GM19035 (cell line): ENCODE results near the gene OR5A1.

Experiments used
- ATAC-seq: cut with Tn5 transposase; IDR thresholded peaks from one replicate; pipeline ENCODE4 v1.9.1; 2021; ENCODE audit not compliant: unreplicated experiment

Gene OR5A1

DNA sequence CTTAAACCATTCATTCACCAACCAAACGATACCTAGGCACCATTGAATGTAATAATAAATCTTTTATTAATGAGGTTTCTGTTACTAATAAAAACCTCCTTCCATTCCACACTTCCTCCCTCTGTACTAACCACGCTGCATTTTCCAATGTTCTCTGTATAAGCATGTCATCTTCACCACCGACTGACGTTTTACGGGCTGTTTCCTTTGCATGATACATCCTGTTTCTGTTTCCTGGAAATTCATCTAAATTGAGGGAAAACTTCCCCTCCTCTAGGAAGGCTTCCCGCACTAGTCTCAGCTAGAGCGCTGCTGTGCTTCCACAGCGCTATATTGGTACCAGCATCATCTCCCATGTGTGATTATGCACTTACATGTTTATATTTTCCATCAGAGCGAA, 38.9 kb downstream of the OR5A1 start:
- no peak for ATAC-seq

DNA sequence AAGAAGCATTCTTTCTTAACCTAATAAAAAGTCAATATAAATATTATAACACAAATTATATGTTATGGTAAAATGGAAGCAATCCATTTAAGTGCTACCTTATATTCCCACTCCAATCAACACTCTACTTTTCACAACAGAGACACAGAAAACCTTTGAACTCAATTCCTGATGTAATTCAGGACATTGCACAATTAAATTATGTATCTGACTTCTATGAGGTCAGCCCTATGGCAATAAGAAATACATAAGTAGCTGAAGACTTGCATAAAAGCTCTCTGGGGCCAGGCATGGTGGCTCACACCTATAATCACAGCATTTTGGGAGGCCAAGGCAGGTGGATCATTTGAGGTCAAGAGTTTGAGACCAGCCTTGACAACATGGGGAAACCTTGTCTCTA, 43.6 kb downstream of the OR5A1 start:
- no peak for ATAC-seq

DNA sequence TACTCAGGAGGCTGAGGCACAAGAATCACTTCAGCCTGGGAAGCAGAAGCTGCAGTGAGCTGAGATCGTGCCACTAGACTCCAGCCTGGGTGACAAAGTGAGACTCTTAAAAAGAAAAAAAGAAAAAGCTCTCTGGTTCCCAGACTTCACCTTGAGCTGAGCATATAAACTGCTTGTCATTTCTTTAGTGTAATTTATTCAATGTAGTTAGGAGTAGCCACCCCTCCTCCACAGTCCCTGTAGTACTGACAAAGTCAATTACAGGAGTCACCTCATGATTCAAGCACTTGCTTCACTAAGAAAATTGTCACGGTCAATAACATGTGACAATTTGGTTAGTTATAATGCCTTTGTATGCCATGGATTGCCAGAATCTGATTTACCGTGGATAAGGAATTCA, 44.1 kb downstream of the OR5A1 start:
- no peak for ATAC-seq
